Activated CD4-positive, CD25-positive, alpha-beta regulatory T cell treated with anti-CD3 and anti-CD28 coated beads, Interleukin-2, amount 50 U/mL, for 16 hours (primary cell): ENCODE results near the gene KAT2A.
A peak's percentile ranks its signal among the peaks of the same experiment; 100 is the strongest.

Experiments used
- DNase-seq: peaks from one replicate; pipeline ENCODE4 v3.0.0-alpha.2; 2020; ENCODE audit warnings: low read depth, low spot score

Gene KAT2A

GRCh38 chr17:42114118-42114517 lies 7.0 kb downstream of the KAT2A start:
- DNase-seq = no peak

- no peak for DNase-seq
These were observed 7.7 kb downstream of the KAT2A start for GRCh38 chr17:42113293-42114069.

GRCh38 chr17:42112552-42113176 lies 8.5 kb downstream of the KAT2A start, which contains the start of gene DHX58:
TSS of gene DHX58 (minus strand) at chr17:42112714. CDS start at chr17:42111892, 822 bp downstream.
- peak; percentile 59 for DNase-seq

GRCh38 chr17:42111871-42112551 lies 9.2 kb downstream of the KAT2A start:
- DNase-seq = no peak

GRCh38 chr17:42111265-42111636 lies 9.9 kb downstream of the KAT2A start:
- DNase-seq = no peak

DNA sequence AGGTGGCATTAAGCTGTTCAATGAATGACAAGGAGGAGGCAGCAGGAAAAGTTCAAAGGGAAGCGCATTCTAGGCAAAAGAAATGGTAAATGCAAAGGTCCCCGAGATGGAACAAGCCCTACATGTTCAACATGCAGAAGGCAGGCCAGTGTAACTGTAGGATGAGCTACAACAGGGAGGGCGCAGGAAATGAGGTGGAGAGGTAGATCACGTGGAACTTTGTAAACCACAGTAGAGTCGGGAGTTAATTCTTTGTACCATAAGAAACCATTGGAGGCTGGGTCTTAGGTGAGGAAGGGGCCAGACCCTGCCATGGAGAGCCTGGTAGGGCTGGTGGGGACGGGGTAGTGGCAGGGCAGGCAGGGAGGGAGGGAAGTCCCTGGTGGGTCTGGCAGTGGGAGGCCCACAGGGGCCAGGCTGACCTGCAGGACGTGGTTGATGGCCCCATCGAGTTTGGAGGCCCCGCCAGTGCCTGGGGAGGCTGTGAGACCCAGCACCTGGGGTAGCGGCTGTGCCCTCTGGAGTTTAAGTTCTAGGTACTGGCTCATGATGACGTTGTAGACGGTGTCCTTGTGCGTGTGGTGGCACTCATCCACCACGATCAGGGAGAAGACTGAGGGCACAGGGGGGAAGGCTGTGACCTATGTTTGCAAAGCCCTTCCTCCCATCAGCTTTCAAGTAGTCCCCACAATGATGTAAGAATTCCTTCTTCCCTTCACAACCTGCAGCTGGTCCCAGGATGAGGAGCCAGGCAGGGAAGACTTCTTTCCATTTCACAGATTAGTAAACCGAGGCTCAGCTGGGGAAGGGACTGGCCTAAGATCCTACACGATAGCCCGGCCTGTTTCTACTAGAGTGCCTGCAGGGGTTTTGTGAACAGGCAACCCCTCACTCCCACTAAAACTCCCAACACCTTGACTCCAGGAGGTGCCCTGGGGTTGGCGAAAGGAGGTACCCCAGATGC lies 10.6 kb downstream of the KAT2A start:
- no peak for DNase-seq

- DNase-seq = no peak
These were observed 12.1 kb downstream of the KAT2A start for GRCh38 chr17:42109086-42109485.

DNA sequence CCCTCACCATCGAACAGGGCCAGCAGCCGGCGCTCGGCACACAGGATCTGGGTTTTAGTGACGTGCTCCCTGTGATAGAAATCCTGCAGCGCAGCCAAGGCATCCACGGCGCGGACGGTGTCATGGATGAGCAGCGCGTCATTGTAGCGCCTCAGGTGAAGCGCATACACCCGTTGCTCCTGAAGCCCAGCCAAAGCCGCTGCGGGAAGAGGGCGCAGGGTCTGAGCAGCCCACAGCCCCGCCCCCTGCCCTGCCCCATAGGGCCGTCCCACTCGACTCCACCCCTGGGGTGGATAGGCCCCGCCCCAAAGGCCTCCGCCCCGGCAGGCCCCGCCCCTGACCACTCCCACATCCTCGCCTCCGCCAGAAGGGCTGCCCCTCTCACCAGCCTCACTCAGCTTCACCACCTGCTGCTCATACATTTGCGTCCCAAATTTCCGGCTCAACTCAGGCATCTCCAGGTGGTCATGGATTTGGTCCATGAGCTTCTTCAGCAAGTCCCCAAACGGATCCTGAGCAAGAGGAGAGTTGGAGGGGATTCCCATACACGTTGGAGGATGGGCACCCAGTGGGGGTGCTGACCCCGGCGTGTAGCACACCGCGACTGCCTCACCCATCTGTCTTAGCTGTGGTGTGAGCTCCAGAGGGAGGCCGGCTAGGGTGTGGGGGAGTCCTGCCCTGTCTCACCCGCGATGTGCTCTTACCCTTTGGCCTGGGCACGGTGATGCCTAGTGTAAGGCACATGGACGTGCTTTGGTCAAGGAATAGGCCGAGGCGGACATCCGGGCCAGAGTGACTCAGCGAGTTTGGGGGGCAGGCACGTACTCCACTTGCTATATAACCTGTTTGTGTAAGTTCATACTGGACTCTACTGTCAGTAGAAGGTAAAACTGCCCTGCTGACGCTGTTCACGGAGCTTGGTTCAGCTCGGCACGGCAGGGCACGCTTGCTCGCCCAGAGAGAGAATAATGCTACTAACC lies 13.3 kb downstream of the KAT2A start:
- DNase-seq = peak; percentile 76

DNA sequence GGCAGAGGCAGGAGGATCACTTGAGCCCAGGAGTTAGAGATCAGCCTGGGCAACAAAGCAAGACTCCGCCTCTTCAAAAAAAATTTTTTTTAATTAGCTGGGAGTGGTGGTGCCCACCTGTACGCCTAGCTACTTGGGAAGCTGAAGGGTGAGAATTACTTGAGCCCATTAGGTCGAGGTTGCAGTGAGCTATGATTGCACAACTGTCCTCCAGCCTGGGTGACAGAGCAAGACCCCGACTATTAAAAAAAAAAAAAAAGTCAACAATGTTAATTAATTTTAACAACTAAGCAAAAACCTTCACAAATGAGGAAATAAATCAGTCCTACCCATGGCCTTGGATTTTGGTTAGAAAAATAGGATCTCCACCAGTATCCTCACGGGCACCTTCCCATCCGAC lies 14.0 kb downstream of the KAT2A start:
- DNase-seq = no peak

DNA sequence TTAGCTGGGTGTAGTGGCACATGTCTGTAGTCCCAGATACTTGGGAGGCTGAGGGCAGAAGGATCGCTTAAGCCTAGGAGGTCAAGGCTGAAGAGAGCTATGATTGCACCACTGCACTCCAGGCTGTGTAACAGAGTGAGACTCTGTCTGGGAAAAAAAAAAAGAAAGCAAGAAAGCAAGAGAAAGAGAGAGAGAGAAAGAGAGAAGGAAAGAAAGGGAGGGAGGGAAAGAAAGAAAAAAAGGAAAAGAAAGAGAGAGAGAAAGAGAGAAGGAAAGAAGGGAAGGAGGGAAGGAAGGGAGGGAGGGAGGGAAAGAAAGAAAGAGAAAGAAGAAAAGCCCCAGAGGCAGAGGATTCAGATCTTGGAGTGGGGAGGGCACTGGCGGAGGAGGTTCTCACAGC lies 15.2 kb downstream of the KAT2A start:
- no peak for DNase-seq

GRCh38 chr17:42104264-42104663 lies 16.9 kb downstream of the KAT2A start:
- no peak for DNase-seq

GRCh38 chr17:42103221-42103954 lies 17.8 kb downstream of the KAT2A start:
- DNase-seq = no peak

DNA sequence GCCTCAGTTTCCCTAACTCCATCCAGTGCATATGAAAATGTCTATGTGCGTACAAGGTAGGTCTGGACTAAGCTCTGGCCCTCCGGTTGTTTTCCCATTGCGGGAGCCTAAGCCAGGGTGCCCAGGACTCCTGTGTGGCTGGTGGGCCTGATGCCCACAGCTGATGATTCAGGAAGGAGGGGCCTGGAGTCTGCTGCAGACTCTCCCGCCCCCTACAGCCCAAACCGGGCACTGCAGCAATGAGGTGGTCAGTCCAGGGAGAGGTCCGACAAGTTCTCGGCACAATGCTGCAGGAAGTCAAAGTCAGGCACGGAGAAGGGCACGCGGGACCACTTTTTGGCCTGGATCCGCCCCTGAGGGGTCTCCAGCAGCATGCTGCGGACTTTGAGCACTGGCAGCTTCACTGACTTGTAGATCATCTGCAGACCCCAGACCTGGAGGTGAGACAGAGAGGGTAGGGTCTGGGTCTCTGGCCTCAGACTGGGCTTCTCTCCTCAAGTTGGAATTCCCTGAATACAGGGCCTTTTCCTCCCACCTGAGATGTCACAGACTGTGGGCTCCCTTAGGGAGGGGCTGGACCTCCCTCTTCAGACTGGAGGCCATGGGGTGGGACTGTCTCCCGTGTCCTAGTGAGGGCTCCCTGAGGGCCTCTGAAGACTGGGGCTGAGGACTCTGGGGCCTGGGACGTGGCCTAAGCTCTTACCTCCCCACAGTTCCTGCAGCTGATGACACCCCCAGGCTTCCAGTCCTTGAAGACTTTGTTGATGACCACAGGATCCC lies 19.5 kb downstream of the KAT2A start:
- DNase-seq = peak; percentile 26

DNA sequence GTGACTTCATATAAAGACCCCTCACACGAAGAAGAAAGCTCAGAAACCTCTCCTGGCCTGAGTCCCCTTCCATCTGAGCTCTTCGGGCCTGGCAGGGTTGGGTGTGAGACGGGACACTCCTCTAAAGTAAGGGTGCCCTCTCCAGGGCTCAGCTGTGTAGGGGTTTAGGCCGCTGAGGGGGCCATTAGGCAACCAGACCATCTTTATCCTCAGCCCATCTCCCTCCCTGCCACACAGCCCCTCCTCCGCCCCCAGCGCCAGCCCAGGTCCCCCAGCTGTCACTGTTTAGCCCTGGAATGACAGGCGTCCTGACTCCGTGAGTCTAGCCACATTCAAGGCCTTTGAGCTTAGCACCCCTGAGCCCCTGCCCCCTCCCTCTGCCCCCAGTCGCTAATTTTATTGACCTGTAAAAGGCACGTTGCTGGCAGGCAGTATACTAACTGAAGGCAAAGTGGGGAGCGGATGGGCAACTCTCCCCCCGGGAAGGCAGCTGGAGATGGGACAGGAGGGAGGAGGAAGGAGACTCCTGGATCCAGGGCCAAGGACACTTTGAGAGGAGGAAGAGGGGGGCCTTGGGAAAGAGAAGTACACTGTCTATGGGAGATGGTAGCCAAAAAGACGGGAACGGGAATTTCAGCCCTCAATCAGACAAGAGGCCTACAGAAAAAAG lies 22.3 kb downstream of the KAT2A start:
- DNase-seq = no peak

GRCh38 chr17:42097691-42098631 lies 23.2 kb downstream of the KAT2A start, which contains the start of gene ZNF385C:
TSS of gene ZNF385C (minus strand) at chr17:42098473. CDS start at chr17:42063056, 35,417 bp downstream.
- DNase-seq = no peak

GRCh38 chr17:42096360-42097111 lies 24.6 kb downstream of the KAT2A start:
- no peak for DNase-seq
